HepG2 (cell line): ENCODE data around the gene NSMCE3. TPM values are rescaled to one million over a fixed set of nuclear protein-coding genes. Genes with fewer than 3 reads are reported as not detected.

Source experiments
- ATAC-seq: fragments of 200-7000 bp; cut with Tn5 transposase; 3 replicates; pipeline ENCODE4 v1.9.1; 2020; ENCODE audit warnings: mild to moderate bottlenecking, moderate library complexity
- BruUV-seq: library from RNA; stranded (reverse); fragments of 400-500 nt; replicated peaks from 2 replicates; lab custom pipeline; 2021; lab: Mats Ljungman, UMichigan
- CTCF ChIA-PET: fragments of 300-600 bp; formaldehyde crosslinking; extraction: SDS; loops from one replicate; lab custom pipeline; 2021; ENCODE audit warnings: low total read pairs, inconsistent platforms, low intra/inter-chr PET ratio; lab: Yijun Ruan, JAX
- POLR2A ChIA-PET: fragments of 350-600 bp; sonication (Branson Sonifier 250); formaldehyde crosslinking; loops from one replicate; lab custom pipeline; 2020; ENCODE audit warnings: antibody characterized with exemption, inconsistent platforms; lab: Yijun Ruan, JAX
- DNase-seq: peaks from one replicate; pipeline ENCODE4 v3.0.0-alpha.2; 2015; ENCODE audit warnings: low spot score
- FAIRE-seq: peaks from 3 replicates; lab custom pipeline; 2011; peaks lifted over from hg19 to GRCh38; lab: Jason Lieb, UNC
- H2AFZ ChIP-seq: one replicate; pipeline ENCODE4 v1.6.1; 2011; ENCODE audit warnings: low read length, inconsistent platforms
- H3K27ac ChIP-seq: fragments of 300-600 bp; 3 replicates; pipeline ENCODE4 v1.8.0; 2011; ENCODE audit warnings: mixed run types, mild to moderate bottlenecking, mixed read lengths, low read length, inconsistent platforms; ENCODE audit not compliant: insufficient read depth; ENCODE audit errors: extremely low read length
- H3K27me3 ChIP-seq, 2 experiments: fragments of 200-600 bp in 1 of 2; 2 replicates in 1 of 2; 3 replicates in 1 of 2; pipeline versions ENCODE4 v1.6.0 to v1.8.0; 2011; ENCODE audit warnings: low read length in 2 of 2, mild to moderate bottlenecking in 2 of 2, moderate library complexity in 2 of 2, inconsistent platforms in 1 of 2; ENCODE audit not compliant: insufficient read depth in 2 of 2, control insufficient read depth in 1 of 2
- H3K36me3 ChIP-seq, 2 experiments: fragments of 200-600 bp in 1 of 2; replicated peaks in 1 of 2; 2 replicates in 1 of 2; 3 replicates in 1 of 2; pipeline versions ENCODE4 v1.5.1 to v1.8.0; 2011; ENCODE audit warnings: low read length in 2 of 2, inconsistent platforms in 1 of 2; ENCODE audit not compliant: insufficient read depth in 2 of 2, control insufficient read depth in 1 of 2
- H3K4me1 ChIP-seq: 2 replicates; pipeline ENCODE4 v1.5.1; 2012; ENCODE audit warnings: low read length, inconsistent platforms; ENCODE audit not compliant: insufficient read depth
- H3K4me2 ChIP-seq: 2 replicates; pipeline ENCODE4 v1.6.0; 2011; ENCODE audit warnings: low read depth, low read length, inconsistent platforms
- H3K4me3 ChIP-seq, 3 experiments: fragments of 200-600 bp in 1 of 3; sonication (generic), shearing (Covaris generic) in 1 of 3; replicated peaks in 1 of 3; 2 replicates each; pipeline ENCODE4 v1.5.1; 2011 to 2016; ENCODE audit warnings: low read length in 3 of 3, inconsistent platforms in 2 of 3, low read depth in 2 of 3, mild to moderate bottlenecking in 2 of 3, control low read depth in 1 of 3, mixed read lengths in 1 of 3; ENCODE audit not compliant: insufficient read depth in 1 of 3
- H3K79me2 ChIP-seq: one replicate; pipeline ENCODE4 v1.6.1; 2011; ENCODE audit warnings: low read length, inconsistent platforms; ENCODE audit not compliant: insufficient read depth
- H3K9ac ChIP-seq: 2 replicates; pipeline ENCODE4 v1.6.0; 2011; ENCODE audit warnings: mild to moderate bottlenecking, low read depth, low read length, inconsistent platforms; ENCODE audit not compliant: insufficient read depth
- H3K9me3 ChIP-seq: 2 replicates; pipeline ENCODE4 v1.5.1; 2012; ENCODE audit warnings: mild to moderate bottlenecking, low read length
- H4K20me1 ChIP-seq: 2 replicates; pipeline ENCODE4 v1.6.0; 2011; ENCODE audit warnings: inconsistent platforms, mild to moderate bottlenecking, low read length, moderate library complexity; ENCODE audit not compliant: insufficient read depth
- ARHGAP35 ChIP-seq: sonication (generic); formaldehyde crosslinking; IDR thresholded peaks from 2 replicates; pipeline ENCODE4 v1.9.0; 2022; ENCODE audit warnings: mild to moderate bottlenecking, inconsistent platforms, moderate library complexity, missing genetic modification reagents, borderline replicate concordance
- FIP1L1 ChIP-seq: fragments of 200-400 bp; formaldehyde crosslinking; IDR thresholded peaks from 2 replicates; pipeline ENCODE4 v1.6.1; 2018; ENCODE audit warnings: low read depth, mild to moderate bottlenecking, low read length, moderate library complexity, borderline replicate concordance; ENCODE audit not compliant: insufficient read depth
- KLF13 ChIP-seq: sonication (generic); formaldehyde crosslinking; IDR thresholded peaks from 2 replicates; pipeline ENCODE4 v1.4.0; 2020; ENCODE audit warnings: mild to moderate bottlenecking, missing genetic modification reagents
- MED13 ChIP-seq: sonication (generic); formaldehyde crosslinking; IDR thresholded peaks from 2 replicates; pipeline ENCODE4 v1.5.0; 2020; ENCODE audit warnings: missing genetic modification reagents
- MED8 ChIP-seq: sonication (generic); formaldehyde crosslinking; IDR thresholded peaks from 2 replicates; pipeline ENCODE4 v1.8.1; 2023; ENCODE audit warnings: mild to moderate bottlenecking, missing genetic modification reagents; ENCODE audit not compliant: insufficient replicate concordance
- NFIB ChIP-seq: sonication (generic); formaldehyde crosslinking; IDR thresholded peaks from 2 replicates; pipeline ENCODE4 v1.9.0; 2021; ENCODE audit warnings: missing genetic modification reagents, mild to moderate bottlenecking, borderline replicate concordance
- NR2F2 ChIP-seq: IDR thresholded peaks from 2 replicates; pipeline ENCODE4 v1.6.1; 2012; ENCODE audit warnings: low read depth, inconsistent platforms, borderline replicate concordance
- RXRA ChIP-seq: sonication (generic); formaldehyde crosslinking; IDR thresholded peaks from 2 replicates; pipeline ENCODE4 v1.5.1; 2020; ENCODE audit warnings: missing genetic modification reagents
- SUZ12 ChIP-seq: fragments of 150-350 bp; IDR thresholded peaks from 2 replicates; pipeline ENCODE4 v1.6.1; 2014; ENCODE audit warnings: low read depth, low read length
- ZFAT ChIP-seq: sonication (generic); formaldehyde crosslinking; conservative IDR thresholded peaks from 2 replicates; pipeline ENCODE4 v1.8.1; 2023; ENCODE audit warnings: missing genetic modification reagents, inconsistent platforms
- ZNF326 ChIP-seq: sonication (generic); formaldehyde crosslinking; IDR thresholded peaks from 2 replicates; pipeline ENCODE4 v1.4.0; 2020; ENCODE audit warnings: missing genetic modification reagents, borderline replicate concordance
- ZNF430 ChIP-seq: sonication (generic); formaldehyde crosslinking; IDR thresholded peaks from 2 replicates; pipeline ENCODE4 v1.9.0; 2021; ENCODE audit warnings: mild to moderate bottlenecking, missing genetic modification reagents
- ZNF709 ChIP-seq: sonication (generic); formaldehyde crosslinking; IDR thresholded peaks from 2 replicates; pipeline ENCODE4 v1.5.0; 2020; ENCODE audit warnings: mild to moderate bottlenecking, missing genetic modification reagents
- WGBS: methylation state at CpG from one replicate; pipeline ENCODE4 v1.1.6; 2017; ENCODE audit warnings: low lambda C conversion rate; 5-methylcytosine and 5-hydroxymethylcytosine counted together
- in situ Hi-C: cut with HindIII; loops from 2 replicates; pipeline ENCODE4 v1.10.0; 2017; ENCODE audit warnings: low pct_unique_long_range_greater_than_20kb; ENCODE audit not compliant: extremely low pct_ligation_motif_present
- intact Hi-C: fragments of 100-400 bp; cut with micrococcal nuclease; formaldehyde crosslinking; loops from one replicate; pipeline ENCODE4 v1.10.0; 2022; ENCODE audit not compliant: unreplicated experiment
- polyA plus RNA-seq, 8 experiments: library from polyadenylated mRNA; depleted of rRNA in 3 of 8; stranded (reverse) in 7 of 8; unstranded in 1 of 8; fragments of >200 nt; fragmentation: Illumina TruSeq in 4 of 8; extraction: Trizol in 4 of 8; gene quantifications; 2 replicates each; pipeline versions ENCODE4 v1.2.1 to v1.2.3, GENCODE V29; 2011 to 2016; ENCODE audit warnings: low read depth in 4 of 8, missing spikeins in 1 of 8, mixed read lengths in 1 of 8; ENCODE audit not compliant: insufficient read depth in 1 of 8
- total RNA-seq, 5 experiments: library from RNA; depleted of rRNA; stranded (reverse); fragments of >200 nt; fragmentation: Illumina TruSeq; extraction: Trizol; gene quantifications; 2 replicates each; pipeline ENCODE4 v1.2.3, GENCODE V29; 2016; ENCODE audit warnings: low read depth in 1 of 5

The NSMCE3 gene
- total and polyA plus RNA-seq, 2 of the 13 experiments (the other 11 are each of a cell fraction or from before 2014, with no cell fraction given): 3.0 to 3.7 TPM

- H3K9me3 ChIP-seq: no peaks in the 10 kb centered on the region
- FAIRE-seq (no peak), DNase-seq (no peak), ATAC-seq (no peak)
- no peaks in the 10 kb centered on the region for H3K36me3 ChIP-seq
- H3K79me2 ChIP-seq: no peaks in the 10 kb centered on the region
- H4K20me1 ChIP-seq: no peaks in the 10 kb centered on the region
- ChIA-PET CTCF (no interaction called here), POLR2A (no interaction called here)
- 27% methylated on average over 1 of the region's 1 CpG for WGBS
- TF ChIP-seq ZFAT (CRISPR knock-in tag): no peak
- TF ChIP-seq RXRA (CRISPR knock-in tag): no peak
- TF ChIP-seq FIP1L1: no peak
- TF ChIP-seq ZNF430 (CRISPR knock-in tag): no peak
- no peak for TF ChIP-seq ZNF326 (CRISPR knock-in tag)
- no peak for TF ChIP-seq MED13 (CRISPR knock-in tag)
- no peak for TF ChIP-seq MED8
- TF ChIP-seq SUZ12: no peak
- TF ChIP-seq KLF13: no peak
- TF ChIP-seq NR2F2: no peak
- TF ChIP-seq NFIB (CRISPR knock-in tag): no peak
- no peak for TF ChIP-seq ARHGAP35 (CRISPR knock-in tag)
- no peak for TF ChIP-seq ZNF709 (CRISPR knock-in tag)
- peaks cover 22% of the 10 kb centered on the region for H3K4me1 ChIP-seq
- H3K27ac ChIP-seq: no peak overlapping the region
- no peak overlapping the region for H3K4me2 ChIP-seq
- no peak overlapping the region for H2AFZ ChIP-seq
- no TSS peak for BruUV-seq
- no peak overlapping the region for H3K9ac ChIP-seq
- no peaks in the 10 kb centered on the region; a peak in 2 of 5 replicates for H3K27me3 ChIP-seq
- intact Hi-C loops: no loop called here
- in situ Hi-C loops: no loop called here
- H3K4me3 ChIP-seq: no peak overlapping the region
Measured at GRCh38 chr15:29266052-29266582, 3.5 kb downstream of the NSMCE3 start.
